Activated naive CD4-positive, alpha-beta T cell treated with anti-CD3 and anti-CD28 coated beads, Interleukin-2, amount 50 U/mL, for 16 hours (primary cell): ENCODE data around the gene RPS4Y2.
A peak's percentile ranks its signal among the peaks of the same experiment; 100 is the strongest.

Source experiments
- DNase-seq: peaks from one replicate; pipeline ENCODE4 v3.0.0-alpha.2; 2020

RPS4Y2 gene

DNA sequence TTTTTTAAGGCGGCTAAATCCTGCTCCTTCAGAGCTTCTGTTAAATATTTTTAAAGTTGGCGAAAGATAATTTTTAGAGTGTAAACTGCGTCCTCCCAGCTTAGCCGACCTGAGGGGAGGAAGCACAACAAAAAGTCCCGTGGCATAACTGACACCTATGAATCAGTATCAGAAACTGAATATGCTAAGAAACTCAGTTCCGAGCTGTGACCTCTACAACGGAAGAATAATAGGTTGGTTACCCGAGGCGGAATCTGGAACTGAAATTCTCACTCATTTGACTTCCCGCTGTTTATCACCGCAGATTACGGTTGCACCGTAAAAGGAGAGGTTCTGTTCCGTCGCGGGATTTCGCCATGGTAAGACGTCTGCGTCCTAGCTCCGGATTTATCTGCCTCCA lies at the start of gene RPS4Y2:
Gene RPS4Y2, plus strand, starts transcription at position 301 of the 400 bp plus-strand sequence. Its CDS starts 56 bp downstream, at position 357.
- no peak for DNase-seq

DNA sequence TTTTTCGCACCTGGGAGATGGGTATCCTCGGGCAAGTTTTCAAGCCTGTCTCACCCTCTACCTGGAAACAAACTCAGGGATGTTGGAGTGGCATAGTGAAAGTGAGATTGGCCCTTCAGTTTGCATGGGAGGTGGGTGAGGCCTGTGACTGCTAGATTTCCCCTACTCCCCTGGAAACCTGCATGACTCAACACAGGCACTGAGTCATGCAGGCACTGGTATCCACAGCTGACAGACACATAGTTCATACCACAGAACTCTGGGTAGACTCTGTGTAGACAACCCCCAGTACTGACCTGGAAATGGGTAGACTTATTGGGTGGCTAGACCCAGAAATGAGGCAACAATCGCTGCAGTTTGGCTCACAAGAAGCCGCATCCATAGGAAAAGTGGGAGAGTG lies 41.5 kb upstream of the RPS4Y2 start:
- peak; percentile 15 for DNase-seq

DNA sequence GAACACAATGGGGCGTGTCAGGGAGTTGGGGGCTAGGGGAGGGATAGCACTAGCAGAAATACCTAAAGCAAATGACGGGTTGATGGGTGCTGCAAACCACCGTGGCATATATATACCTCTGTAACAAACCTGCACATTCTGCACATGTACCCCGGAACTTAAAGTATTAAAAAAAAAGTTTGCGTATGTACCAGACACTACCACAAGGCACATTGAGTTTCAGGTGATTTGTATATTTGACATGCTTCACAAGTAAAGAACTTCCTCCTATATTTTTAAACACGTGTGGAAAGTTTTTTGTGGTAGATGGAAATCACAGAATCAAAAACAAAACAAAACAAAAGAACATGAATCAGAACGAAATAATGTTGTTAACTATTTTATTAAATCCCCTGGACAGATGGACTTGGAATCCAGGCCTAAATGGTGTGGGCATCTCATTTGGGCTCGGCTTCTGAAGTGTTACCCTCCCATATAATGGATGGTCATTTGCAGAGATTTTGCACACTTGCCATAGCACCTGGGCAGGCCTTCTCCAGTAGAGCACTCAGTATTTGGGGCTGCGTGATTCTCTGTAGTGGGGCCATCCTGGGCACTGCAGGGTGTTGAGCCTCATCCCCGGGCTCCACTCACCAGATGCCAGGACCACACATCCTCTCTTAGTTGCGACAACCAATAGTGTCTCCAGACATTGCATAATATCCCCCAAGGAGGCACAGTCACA lies 29.6 kb upstream of the RPS4Y2 start:
- DNase-seq, result no peak

DNA sequence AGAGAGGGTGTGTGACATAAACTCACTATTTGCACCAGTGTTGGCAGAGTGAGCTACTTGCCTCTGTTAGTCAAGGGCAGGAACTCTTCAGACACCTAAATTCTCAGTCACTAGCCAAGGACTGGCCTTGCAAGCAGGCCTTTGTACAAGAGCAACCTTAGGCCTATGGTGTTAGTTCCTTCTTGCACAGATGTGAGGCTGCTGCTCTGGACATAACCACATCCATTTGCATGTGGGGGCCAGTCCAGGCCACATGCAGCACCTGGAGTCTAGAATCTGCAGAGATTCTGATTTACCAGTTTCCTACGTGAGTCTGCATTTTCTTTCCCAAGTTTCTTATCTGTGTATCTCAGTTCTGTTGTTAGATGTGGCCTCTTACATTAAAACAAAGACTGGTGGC lies 20.7 kb upstream of the RPS4Y2 start:
- no peak for DNase-seq

DNA sequence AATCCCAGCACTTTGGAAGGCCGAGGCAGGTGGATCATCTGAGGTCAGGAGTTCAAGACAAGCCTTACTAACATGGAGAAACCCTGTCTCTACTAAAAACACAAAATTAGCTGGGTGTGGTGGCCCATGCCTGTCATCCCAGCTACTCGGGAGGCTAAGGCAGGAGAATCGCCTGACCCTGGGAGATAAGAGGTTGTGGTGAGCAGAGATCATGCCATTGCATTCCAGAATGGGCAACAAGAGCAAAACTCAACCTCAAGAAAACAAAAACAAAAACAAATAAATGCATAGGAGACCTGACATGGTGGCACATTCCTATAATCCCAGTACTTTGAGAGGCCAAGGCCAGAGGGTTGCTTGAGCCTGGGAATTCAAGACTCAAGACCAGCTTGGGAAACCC lies 16.1 kb upstream of the RPS4Y2 start:
- no peak for DNase-seq

DNA sequence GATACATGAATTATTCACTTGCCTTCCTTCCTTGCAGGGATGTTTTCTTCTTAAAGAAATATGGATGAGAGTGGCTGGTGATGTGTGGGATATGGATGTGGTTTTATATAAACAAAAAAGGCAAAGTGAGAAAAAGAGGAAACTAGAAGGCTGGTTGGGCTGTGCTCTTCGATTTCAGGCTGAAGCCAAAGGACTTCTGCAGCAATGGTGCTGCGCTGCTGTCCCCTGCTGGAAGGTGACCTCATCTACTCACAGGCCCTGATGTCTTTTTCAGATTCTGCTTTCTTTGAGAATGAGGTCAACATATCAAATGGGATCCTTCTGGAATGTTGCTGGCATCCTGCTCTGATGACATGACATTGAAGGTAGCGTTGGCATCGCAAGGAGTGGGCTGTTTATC lies 15.3 kb upstream of the RPS4Y2 start:
- no peak for DNase-seq

DNA sequence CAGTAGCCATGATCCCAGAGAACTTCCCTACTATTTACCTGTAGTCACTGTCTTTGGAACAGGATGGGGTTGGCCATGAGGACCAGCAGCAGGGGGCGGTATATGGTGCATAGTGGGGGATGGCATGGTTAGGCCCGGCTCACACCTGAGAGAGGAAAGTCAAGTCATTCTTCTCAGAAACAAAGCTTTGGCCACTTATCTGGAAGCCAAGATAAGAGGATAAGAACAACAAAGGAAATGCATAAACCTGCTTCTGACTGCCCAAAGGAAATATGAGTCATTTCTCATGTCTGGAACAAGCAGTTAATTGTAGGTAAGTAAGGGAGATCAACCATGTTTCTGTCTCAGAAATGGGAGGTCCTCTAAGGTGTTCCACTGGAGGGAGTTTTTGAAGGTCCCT lies 10.8 kb upstream of the RPS4Y2 start:
- DNase-seq, result no peak

DNA sequence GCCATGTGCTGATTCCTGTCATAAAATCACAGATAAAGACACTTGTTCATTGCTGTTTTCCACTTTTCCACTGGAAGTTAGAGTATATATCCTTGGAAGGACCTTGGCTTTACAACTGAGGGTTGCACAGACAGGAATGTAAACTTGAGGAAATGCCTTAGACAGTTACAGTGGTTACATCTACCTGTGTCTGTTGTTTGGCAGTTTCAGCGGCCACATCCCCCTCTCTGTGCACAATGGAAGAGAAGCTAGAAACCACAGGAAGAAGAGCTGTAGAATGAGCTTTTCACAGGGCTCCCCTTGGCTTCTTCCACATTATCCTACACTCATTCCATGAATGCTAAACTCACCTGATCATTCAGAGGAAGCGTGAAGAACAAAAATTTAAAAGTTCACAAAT lies 9.0 kb upstream of the RPS4Y2 start:
- no peak for DNase-seq

DNA sequence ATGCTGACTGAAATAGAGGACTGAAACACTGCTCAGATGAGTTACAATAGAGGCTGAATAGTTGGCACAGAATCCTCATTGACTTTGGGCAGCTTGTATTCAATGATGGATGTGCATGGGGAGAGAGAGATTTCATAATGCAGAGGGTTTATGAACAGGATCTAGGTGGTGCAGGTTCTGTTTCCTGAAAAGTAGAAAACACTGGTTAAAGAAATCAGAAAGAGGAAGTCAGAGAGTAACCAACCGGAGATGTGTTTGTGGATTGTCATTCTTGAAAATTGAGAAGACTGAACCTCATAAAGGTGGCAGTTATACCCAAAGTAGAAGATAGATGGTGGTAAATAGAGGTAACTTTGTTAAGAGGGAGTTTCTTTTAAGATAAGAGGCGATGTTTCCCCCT lies 8.0 kb downstream of the RPS4Y2 start:
- no peak for DNase-seq

DNA sequence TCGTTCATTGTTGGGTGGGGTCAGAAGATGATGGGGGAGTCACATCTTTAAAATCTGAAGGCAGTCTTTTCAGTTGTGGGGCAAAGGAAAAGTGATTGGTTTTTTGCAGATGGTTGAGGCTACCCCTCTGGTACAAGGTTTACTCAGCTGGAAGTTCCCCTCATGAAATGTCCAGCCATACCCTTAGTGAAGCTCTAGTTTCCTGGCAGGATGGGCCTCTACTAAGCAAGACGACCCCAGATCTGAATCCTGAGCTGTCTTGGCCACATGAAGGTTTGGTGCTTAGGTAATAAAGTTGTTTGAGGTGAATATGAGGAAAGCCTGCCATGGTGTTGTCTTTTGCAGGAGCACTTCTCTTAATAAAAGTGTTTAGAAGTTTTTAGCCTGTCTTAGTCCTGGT lies 9.2 kb downstream of the RPS4Y2 start:
- no peak for DNase-seq

DNA sequence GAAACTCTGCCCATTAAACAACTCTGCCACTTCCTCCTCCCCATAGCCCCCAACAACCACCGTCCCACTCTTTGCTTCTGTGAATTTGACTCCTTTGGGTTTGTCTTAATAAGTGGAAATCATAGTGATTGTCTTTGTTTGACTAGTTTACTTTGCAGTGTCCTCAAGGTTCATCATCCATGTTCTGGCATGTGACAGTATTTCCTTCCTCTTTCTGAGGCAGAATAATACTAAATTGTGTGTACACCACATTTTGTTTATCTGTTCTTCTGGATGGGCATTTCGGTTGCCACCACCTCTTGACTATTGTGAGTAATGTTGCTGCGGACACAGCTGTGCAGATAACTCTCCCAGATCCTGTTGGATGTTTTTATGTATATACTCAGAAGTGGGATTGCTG lies 14.8 kb downstream of the RPS4Y2 start:
- DNase-seq, result no peak

DNA sequence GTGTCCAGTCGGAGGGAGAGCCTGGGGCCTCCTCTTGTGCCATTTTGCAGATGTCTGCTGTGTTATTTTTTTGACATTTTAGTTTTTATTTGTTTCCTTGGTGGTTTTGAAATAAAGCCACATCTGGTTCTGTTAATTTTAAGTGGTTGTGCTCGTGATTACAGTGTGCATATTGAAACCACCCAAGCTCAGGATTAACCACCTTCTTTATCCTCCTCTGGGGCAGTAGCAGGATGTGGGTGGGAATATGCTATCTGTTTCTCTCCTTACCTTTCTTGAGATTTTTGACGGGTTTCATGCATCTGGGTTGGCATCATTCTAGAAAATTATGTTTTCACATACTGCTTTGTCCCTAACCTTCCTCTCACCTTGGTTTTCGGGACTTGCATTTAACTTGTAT lies 20.2 kb downstream of the RPS4Y2 start:
- DNase-seq, result no peak

DNA sequence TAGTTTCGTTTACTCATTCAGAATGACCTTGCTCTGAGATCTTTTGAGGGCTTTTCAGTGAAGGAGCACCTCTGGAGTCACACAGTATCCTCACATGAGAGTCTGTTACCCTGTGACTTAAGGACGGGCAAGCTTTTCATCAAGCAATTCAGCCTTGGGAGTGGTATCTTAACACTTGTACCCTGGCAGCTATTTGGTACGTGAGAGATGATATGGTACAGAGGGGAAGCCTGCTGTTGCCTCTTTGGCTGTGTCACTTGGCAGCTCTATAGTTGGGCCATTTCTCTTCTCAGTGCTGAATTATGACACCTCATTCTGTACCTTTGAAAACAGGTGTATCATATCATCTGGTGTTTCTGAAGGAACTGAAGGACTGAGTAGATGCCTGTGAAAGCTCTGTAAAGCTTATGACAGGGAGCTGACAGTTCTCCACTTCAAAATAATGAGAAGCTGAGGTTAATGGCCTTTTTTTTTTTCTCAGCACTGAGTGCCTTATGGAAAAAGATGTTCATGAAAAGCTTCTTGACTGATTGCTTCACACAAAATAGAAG lies 24.3 kb downstream of the RPS4Y2 start:
- DNase-seq, result no peak

DNA sequence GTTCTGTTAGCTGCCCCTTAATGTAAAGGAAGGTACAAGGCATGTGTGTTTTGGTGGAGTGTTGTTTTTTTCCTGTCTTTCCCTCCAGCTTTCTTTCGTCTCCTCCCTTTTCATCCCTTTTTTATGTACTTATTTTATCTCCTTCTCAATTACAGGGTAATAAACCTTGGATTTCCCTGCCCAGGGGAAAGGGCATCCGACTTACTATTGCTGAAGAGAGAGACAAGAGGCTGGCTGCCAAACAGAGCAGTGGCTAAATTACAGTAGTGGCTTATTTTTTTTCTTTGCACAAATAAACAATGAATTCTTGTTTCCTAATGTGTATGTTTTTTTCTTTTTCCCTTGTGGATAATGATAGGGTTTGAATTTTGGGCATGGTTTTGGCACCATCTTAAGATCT lies 24.9 kb downstream of the RPS4Y2 start:
- no peak for DNase-seq

DNA sequence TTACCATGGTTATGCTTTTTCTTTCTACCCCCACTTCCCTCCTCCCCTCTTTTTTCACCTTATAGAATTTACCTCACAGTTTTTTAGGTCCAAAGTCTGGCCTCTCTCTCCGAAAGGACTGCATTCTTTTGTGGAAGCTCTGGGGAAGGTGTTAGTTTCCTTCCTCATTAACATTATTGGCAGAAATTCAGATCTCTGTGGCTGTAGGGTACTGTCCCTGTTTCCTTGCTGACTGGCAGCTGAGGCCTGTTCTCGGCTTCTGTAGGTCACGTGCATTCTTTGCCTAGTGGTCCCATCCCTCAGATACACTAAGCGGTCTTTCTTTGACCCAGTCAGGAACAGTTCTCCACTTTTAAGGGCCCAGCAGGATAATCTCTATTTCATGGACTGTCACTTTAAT lies 25.5 kb downstream of the RPS4Y2 start:
- DNase-seq, result no peak

DNA sequence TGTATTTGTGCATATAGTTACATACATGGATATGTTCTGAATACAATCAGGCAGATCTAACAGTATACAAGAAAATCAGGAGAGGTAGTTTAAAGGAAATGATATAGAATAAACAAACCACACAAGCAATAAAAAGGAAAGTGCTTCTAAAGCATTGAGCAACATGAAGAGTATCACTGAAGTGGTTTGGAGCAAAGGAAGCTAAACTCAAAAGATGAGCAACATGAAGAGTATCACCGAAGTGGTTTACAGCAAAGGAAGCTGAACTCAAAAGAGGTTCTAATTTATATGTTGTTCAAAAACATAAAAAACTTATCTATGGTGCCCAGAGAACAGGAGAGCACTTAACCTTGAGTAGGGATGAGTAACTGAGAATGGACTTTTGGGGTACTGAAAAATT lies 29.1 kb downstream of the RPS4Y2 start:
- DNase-seq, result no peak

DNA sequence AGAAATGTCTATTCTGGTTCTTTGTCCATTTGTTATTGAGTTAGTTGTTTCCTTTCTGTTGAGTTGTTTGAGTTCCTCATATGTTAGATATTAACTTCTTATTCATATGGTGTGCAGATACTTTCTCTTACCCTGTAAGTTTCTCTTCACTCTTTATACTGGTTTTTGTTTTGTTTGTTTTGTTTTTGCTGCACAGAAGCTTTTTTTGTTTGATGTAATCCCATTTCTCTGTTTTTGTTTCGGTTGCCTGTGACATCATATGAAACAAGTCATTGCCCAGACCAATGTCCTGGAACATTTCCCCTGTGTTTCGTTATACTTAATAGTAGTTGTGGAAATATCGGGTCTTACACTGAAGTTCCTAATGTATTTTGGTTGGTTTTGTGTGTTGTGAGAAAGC lies 31.2 kb downstream of the RPS4Y2 start:
- DNase-seq, result no peak

DNA sequence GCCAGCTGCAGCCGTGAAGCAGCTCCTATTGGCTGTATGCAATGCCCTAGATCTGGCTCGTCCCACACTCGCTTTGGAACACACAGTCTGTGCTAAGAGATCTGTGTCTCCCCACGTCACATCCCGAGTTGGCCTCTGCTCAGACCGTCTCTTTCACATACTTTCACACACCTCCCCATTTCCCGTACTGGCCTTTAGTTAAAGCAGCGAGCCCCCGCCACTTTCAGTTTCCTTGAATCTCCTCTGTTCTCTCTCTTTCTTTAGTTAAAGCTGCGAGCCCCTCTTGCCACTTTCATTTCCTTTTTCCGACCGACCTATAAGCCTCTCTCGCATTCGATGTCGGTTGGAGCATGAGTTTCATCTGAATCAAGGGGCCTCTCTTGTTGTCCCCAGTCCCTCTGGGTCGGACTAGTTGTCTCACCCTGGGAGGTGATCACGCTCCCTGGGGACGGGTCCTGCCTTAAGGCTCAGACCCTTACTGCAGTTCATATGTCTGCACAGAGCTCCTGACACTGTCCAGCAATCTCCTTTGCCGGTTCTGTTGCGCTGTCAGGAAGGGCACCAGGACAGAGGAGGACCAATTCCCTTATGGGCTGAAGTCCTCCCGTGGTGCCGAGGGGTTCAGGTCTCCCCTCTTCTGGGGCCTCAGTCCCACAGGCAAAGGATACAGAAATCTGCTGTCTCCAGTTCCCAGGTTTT lies 42.6 kb downstream of the RPS4Y2 start:
- no peak for DNase-seq

DNA sequence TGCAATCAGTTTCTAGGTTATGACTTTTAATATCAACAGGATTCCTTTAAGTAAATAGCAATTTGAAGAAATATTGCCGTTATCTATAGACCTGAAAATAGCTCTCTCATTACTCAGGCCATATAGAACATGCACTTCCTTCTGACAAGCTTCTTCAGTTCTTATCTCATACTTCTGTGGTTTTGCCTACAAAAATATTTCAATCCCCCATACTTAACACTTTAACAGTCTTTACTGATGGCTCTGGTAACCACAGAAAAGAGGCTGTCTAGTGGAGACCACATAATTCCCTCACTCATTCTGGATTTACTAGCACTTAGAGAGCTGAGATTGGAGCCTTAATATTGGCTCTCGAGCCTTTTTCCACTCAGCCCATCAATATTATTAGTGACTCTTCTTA lies 46.8 kb downstream of the RPS4Y2 start:
- DNase-seq, result no peak

DNA sequence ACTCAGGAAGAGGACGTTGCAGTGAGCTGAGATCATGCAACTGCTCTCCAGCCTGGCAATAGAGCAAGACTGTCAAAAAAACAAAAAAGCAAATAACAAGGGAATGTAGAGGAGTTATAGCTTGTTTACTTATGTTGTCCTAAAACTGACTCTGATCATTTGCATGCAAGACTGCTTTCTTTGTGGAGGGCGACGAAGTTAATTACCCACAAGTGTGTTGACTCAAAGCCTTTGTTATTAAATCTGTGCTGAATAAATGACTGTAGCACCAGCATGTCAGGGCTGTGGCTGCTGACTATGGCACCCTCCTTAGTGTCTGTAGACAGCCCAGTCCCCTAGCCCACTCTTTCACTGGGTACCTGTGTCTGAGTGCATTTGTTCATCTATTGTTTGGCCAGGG lies 50.3 kb downstream of the RPS4Y2 start:
- no peak for DNase-seq

DNA sequence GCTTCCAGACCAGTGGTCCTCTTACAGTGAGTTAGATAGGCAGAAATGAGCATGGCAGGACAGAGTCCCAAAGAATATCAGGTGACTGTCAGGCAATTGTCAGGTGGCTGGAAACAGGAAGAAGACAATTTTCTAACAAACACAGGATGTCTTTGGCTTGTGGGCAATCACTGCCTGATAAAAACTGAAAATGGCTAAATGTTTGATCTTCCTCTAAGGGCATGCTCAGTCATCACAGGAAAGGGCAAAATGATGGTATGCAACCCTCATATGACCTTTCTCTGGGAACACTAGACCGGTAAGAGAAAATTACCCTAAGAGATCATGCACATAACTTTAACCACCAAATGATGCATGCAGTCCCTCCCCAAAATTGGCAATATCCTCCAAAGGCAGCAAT lies 57.6 kb downstream of the RPS4Y2 start:
- no peak for DNase-seq

DNA sequence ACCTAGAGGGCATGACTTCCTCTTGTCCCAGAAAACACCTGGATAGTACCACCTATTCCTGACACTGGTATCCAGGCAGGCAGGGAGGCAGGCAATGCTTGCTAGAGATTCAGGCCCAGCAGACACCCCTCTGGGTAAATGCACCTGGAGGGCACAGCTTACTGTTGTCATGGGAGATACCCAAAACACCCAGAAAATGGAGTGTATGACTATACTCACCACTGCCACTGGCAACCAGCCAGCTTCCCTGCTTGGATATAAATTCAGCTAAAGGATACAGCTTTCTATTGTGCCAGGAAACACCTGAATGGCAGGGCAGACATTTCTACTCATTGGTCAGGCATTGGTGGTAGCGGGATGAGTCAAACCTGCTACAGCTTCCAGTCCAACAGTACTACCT lies 58.9 kb downstream of the RPS4Y2 start:
- DNase-seq, result no peak

DNA sequence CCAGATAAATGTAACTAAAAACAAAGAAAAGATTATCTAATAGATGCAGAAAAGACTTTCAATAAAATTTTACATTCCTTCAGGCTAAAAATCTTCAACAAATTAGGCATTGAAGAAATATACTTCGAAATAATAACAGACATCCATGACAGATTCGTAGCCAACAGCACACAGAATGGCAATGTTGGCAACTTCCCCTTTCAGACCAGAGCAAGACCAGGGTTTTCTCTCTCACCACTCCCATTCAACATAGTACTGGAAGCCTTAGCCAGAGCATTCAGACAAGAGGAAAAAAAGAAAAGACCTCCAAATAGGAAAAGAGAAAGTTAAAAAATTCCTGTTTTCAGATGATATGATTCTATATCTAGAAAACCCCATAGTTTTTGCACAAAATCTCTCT lies 61.2 kb downstream of the RPS4Y2 start:
- no peak for DNase-seq
